Neural progenitor cell (in vitro differentiated cells): ENCODE data around the gene TRPM3.

Experiments used
- CTCF ChIP-seq: fragments of 200-600 bp; sonication (generic); IDR thresholded peaks from 2 replicates; pipeline ENCODE4 v1.5.1; 2017; ENCODE audit warnings: antibody characterized with exemption, mild to moderate bottlenecking
- EZH2phosphoT487 ChIP-seq: fragments of 200-600 bp; sonication (generic); IDR thresholded peaks from 2 replicates; pipeline ENCODE4 v1.6.1; 2017; ENCODE audit warnings: antibody characterized with exemption

- TF ChIP-seq CTCF = no peak
- TF ChIP-seq EZH2phosphoT487 = no peak
These were observed 504.2 kb downstream of the TRPM3 start for GRCh38 chr9:70617033-70617828.
